ENCODE measurements around the gene SDHB.

SDHB gene

GRCh38 chr1:17046334-17046657 is 7.5 kb downstream of the SDHB start:
- no peak for DNase-seq (ENCODE audit: low read depth in 2 of 3, low spot score in 1 of 3)

- DNase-seq (ENCODE audit: low read depth in 2 of 3, low spot score in 1 of 3): no peak
Observed at GRCh38 chr1:17045634-17046333, 8.0 kb downstream of the SDHB start.

- no peak for DNase-seq (ENCODE audit: low read depth in 2 of 3, low spot score in 1 of 3)
Observed at GRCh38 chr1:17045150-17045549, 8.7 kb downstream of the SDHB start.

GRCh38 chr1:17043676-17044075 is 10.2 kb downstream of the SDHB start:
- DNase-seq (ENCODE audit: low read depth in 2 of 3, low spot score in 1 of 3): no peak

- DNase-seq (ENCODE audit: low read depth in 2 of 3, low spot score in 1 of 3): no peak
Observed at GRCh38 chr1:17040135-17040534, 13.7 kb downstream of the SDHB start.

- no peak for DNase-seq (ENCODE audit: low read depth in 2 of 3, low spot score in 1 of 3)
Observed at GRCh38 chr1:17039522-17039921, 14.3 kb downstream of the SDHB start.

GRCh38 chr1:17033481-17033880 is 20.4 kb downstream of the SDHB start:
- DNase-seq (ENCODE audit: low read depth in 2 of 3, low spot score in 1 of 3): no peak

- no peak for DNase-seq (ENCODE audit: low read depth in 2 of 3, low spot score in 1 of 3)
Observed at GRCh38 chr1:17032741-17033140, 21.1 kb downstream of the SDHB start.

- no peak for DNase-seq (ENCODE audit: low read depth in 2 of 3, low spot score in 1 of 3)
Observed at GRCh38 chr1:17031436-17031835, 22.4 kb downstream of the SDHB start.

GRCh38 chr1:17030206-17030605 is 23.6 kb downstream of the SDHB start:
- DNase-seq (ENCODE audit: low read depth in 2 of 3, low spot score in 1 of 3): no peak

- DNase-seq (ENCODE audit: low read depth in 2 of 3, low spot score in 1 of 3): no peak
Observed at GRCh38 chr1:17028662-17029188, 25.1 kb downstream of the SDHB start.

GRCh38 chr1:17027900-17028299 is 25.9 kb downstream of the SDHB start:
- DNase-seq (ENCODE audit: low read depth in 2 of 3, low spot score in 1 of 3): no peak

- no peak for DNase-seq (ENCODE audit: low read depth in 2 of 3, low spot score in 1 of 3)
Observed at GRCh38 chr1:17027403-17027802, 26.4 kb downstream of the SDHB start.

GRCh38 chr1:17024721-17025120 is 29.1 kb downstream of the SDHB start:
- DNase-seq (ENCODE audit: low read depth in 2 of 3, low spot score in 1 of 3): no peak

GRCh38 chr1:17023573-17023972 is 30.3 kb downstream of the SDHB start:
- DNase-seq (ENCODE audit: low read depth in 2 of 3, low spot score in 1 of 3): no peak

GRCh38 chr1:17023102-17023501 is 30.7 kb downstream of the SDHB start:
- no peak for DNase-seq (ENCODE audit: low read depth in 2 of 3, low spot score in 1 of 3)

- no peak for DNase-seq (ENCODE audit: low read depth in 2 of 3, low spot score in 1 of 3)
Observed at GRCh38 chr1:17021896-17022295, 31.9 kb downstream of the SDHB start.

- DNase-seq (ENCODE audit: low read depth in 2 of 3, low spot score in 1 of 3): no peak
Observed at GRCh38 chr1:17020502-17020901, 33.3 kb downstream of the SDHB start.

- no peak for DNase-seq (ENCODE audit: low read depth in 2 of 3, low spot score in 1 of 3)
Observed at GRCh38 chr1:17018849-17019248, 35.0 kb downstream of the SDHB start.

- no peak for DNase-seq (ENCODE audit: low read depth in 2 of 3, low spot score in 1 of 3)
Observed at GRCh38 chr1:17017435-17017834, 36.4 kb downstream of the SDHB start.

- no peak for DNase-seq (ENCODE audit: low read depth in 2 of 3, low spot score in 1 of 3)
Observed at GRCh38 chr1:17016317-17016661, 37.5 kb downstream of the SDHB start.

GRCh38 chr1:17014671-17015567 is 38.9 kb downstream of the SDHB start:
- no peak for DNase-seq (ENCODE audit: low read depth in 2 of 3, low spot score in 1 of 3)

Data from stimulated activated CD4-positive, alpha-beta T cell treated with anti-CD3 and anti-CD28 coated beads, Interleukin-12 subunit alpha, Interleukin-12 subunit beta, amount 100 ng/mL, for 48 hours (primary cell).